CD4-positive, alpha-beta T cell (primary cell): ENCODE results near the gene ZNF780A. TPM values are rescaled to one million over a fixed set of nuclear protein-coding genes. Genes with fewer than 3 reads are reported as not detected.
A peak's percentile ranks its signal among the peaks of the same experiment; 100 is the strongest.

Experiments
- ATAC-seq: fragments of 200-7000 bp; cut with Tn5 transposase; one replicate; pipeline ENCODE4 v1.10.0; 2022; ENCODE audit warnings: mild to moderate bottlenecking; ENCODE audit not compliant: poor library complexity
- CTCF ChIA-PET: fragments of 350-600 bp; sonication (Branson Sonifier 250); formaldehyde crosslinking; loops from one replicate; lab custom pipeline; 2021; ENCODE audit warnings: antibody characterized with exemption, inconsistent platforms; lab: Charles Lee
- POLR2A ChIA-PET: fragments of 350-600 bp; sonication (Branson Sonifier 250); formaldehyde crosslinking; loops from one replicate; lab custom pipeline; 2021; ENCODE audit warnings: antibody characterized with exemption, inconsistent platforms; lab: Charles Lee
- DNase-seq, 14 experiments: peaks; one replicate each; pipeline ENCODE4 v3.0.0-alpha.2; 2013 to 2020; ENCODE audit warnings: mixed read lengths in 2 of 14
- H3K27ac ChIP-seq, 2 donors: one replicate each; pipeline versions ENCODE4 v1.5.1 to v1.7.0; 2013; ENCODE audit warnings: low read length in 2 of 2, low read depth in 1 of 2, mild to moderate bottlenecking in 1 of 2
- H3K27me3 ChIP-seq, 2 experiments: 1 replicate in 1 of 2; 2 replicates in 1 of 2; pipeline versions ENCODE4 v1.6.1 to v1.7.0; 2013; ENCODE audit warnings: low read length in 2 of 2, control low read depth in 1 of 2, mild to moderate bottlenecking in 1 of 2, moderate library complexity in 1 of 2; ENCODE audit not compliant: insufficient read depth in 2 of 2, control insufficient read depth in 1 of 2
- H3K36me3 ChIP-seq: one replicate; pipeline ENCODE4 v1.6.1; 2013; ENCODE audit warnings: low read length, control low read depth; ENCODE audit not compliant: insufficient read depth
- H3K4me1 ChIP-seq: one replicate; pipeline ENCODE4 v1.6.1; 2013; ENCODE audit warnings: low read length, control low read depth; ENCODE audit not compliant: insufficient read depth
- H3K4me3 ChIP-seq: one replicate; pipeline ENCODE4 v1.5.1; 2013; ENCODE audit warnings: mild to moderate bottlenecking, low read length, moderate library complexity
- H3K9me3 ChIP-seq, 2 experiments: 1 replicate in 1 of 2; 2 replicates in 1 of 2; pipeline versions ENCODE4 v1.6.1 to v1.7.0; 2013; ENCODE audit warnings: low read length in 2 of 2, mild to moderate bottlenecking in 2 of 2, control low read depth in 1 of 2, moderate library complexity in 1 of 2; ENCODE audit not compliant: control insufficient read depth in 1 of 2, insufficient read depth in 1 of 2
- H3K27ac Mint-ChIP-seq: one replicate; pipeline ENCODE4 v1.8.0; 2020; ENCODE audit warnings: mixed read lengths
- H3K27me3 Mint-ChIP-seq: one replicate; pipeline ENCODE4 v1.8.0; 2021; ENCODE audit warnings: mixed read lengths
- H3K36me3 Mint-ChIP-seq: one replicate; pipeline ENCODE4 v1.8.0; 2021; ENCODE audit warnings: low read depth, mixed read lengths
- H3K4me1 Mint-ChIP-seq: one replicate; pipeline ENCODE4 v1.8.0; 2021; ENCODE audit warnings: low read depth, mixed read lengths
- H3K4me3 Mint-ChIP-seq: one replicate; pipeline ENCODE4 v1.8.0; 2020; ENCODE audit warnings: mild to moderate bottlenecking, mixed read lengths
- H3K9me3 Mint-ChIP-seq: one replicate; pipeline ENCODE4 v1.8.0; 2020; ENCODE audit warnings: mixed read lengths
- intact Hi-C, 2 experiments: fragments of 100-400 bp; cut with DNase I in 1 of 2; cut with micrococcal nuclease in 1 of 2; formaldehyde crosslinking; loops; one replicate each; pipeline versions ENCODE4 v1.15.1 to v1.9.0; 2023 to 2025; cut with DNase I, micrococcal nuclease
- total RNA-seq, 174 experiments: library from RNA in 2 of 174; stranded (reverse) in 2 of 174; gene quantifications; one replicate each; pipeline ENCODE4 v1.2.3 and lab custom pipeline; 2021 to 2026
- TF ChIP-seq, protein P1 (sequence below): fragments of 200-600 bp; IDR thresholded peaks from one replicate; pipeline ENCODE4 v1.8.0; 2022; ENCODE audit warnings: antibody characterized with exemption, mild to moderate bottlenecking

ZNF780A gene
- total RNA-seq, 2 experiments from 2014 or later = 9.7 to 10.6 TPM

DNA sequence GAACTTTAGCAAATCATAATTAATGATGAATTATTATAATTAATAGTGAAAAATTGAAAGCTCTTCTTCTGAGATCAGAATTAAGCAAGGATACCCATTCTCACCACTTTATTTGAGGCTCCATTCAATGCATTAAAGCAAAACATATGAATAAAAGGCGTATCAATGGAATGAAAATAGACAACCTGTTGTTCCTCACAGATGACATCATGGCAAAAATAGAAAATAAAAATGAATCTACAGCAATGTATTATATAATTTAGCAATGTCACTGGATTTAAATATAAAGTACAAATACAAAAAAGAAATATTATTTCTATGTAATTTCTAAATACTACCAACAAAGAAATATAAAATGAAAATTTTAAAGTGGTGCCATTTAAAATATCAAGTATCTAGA is 11.1 kb upstream of the ZNF780A start:
- Histone ChIP-seq H3K36me3 (no peaks in the 10 kb centered on the region), H3K27ac (no peak overlapping the region), H3K4me3 (no peak overlapping the region), H3K4me1 (no peaks in the 10 kb centered on the region), H3K27me3 (no peaks in the 10 kb centered on the region), H3K9me3 (no peaks in the 10 kb centered on the region)
- H3K27me3 Mint-ChIP-seq = peaks cover 4% of the 10 kb centered on the region
- no peaks in the 10 kb centered on the region for H3K4me1 Mint-ChIP-seq
- H3K4me3 Mint-ChIP-seq = no peak overlapping the region
- ChIA-PET POLR2A (no interaction called here), CTCF (no interaction called here)
- H3K9me3 Mint-ChIP-seq = no peaks in the 10 kb centered on the region
- no peak for DNase-seq
- ATAC-seq = no peak
- TF ChIP-seq, protein P1, sequence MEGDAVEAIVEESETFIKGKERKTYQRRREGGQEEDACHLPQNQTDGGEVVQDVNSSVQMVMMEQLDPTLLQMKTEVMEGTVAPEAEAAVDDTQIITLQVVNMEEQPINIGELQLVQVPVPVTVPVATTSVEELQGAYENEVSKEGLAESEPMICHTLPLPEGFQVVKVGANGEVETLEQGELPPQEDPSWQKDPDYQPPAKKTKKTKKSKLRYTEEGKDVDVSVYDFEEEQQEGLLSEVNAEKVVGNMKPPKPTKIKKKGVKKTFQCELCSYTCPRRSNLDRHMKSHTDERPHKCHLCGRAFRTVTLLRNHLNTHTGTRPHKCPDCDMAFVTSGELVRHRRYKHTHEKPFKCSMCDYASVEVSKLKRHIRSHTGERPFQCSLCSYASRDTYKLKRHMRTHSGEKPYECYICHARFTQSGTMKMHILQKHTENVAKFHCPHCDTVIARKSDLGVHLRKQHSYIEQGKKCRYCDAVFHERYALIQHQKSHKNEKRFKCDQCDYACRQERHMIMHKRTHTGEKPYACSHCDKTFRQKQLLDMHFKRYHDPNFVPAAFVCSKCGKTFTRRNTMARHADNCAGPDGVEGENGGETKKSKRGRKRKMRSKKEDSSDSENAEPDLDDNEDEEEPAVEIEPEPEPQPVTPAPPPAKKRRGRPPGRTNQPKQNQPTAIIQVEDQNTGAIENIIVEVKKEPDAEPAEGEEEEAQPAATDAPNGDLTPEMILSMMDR = no peak
- no peaks in the 10 kb centered on the region for H3K36me3 Mint-ChIP-seq
- intact Hi-C loops = no loop called here
- no peak overlapping the region for H3K27ac Mint-ChIP-seq

DNA sequence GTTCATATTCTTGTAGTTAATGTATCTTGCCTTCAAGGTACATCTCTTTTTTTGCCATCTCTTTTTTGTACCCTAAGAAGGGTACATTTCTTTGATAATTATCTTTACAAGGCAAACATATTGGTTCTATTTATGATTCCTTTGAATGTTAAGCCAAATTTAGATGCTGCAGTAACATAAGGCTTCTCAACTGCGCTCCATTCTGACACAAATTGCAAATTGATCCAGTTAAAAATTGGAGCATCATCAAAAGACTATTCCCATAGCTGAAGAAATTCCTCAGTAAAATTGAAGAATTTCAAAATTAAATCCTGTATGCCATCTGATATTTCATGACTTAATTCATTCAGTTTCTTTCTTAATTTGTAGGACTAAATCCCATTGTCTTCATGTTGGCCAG is 2.7 kb upstream of the ZNF780A start:
- TF ChIP-seq, protein P1 = no peak
- DNase-seq (no peak), ATAC-seq (no peak)
- Histone ChIP-seq H3K9me3 (peaks cover 0 to 6% of the 10 kb centered on the region in 2 experiments), H3K4me1 (peaks cover 6% of the 10 kb centered on the region), H3K4me3 (no peak overlapping the region), H3K27ac (no peak overlapping the region), H3K27me3 (peaks cover 5 to 7% of the 10 kb centered on the region in 2 experiments), H3K36me3 (no peaks in the 10 kb centered on the region)
- Mint-ChIP-seq H3K4me1 (peaks cover 31% of the 10 kb centered on the region), H3K27me3 (peaks cover 20% of the 10 kb centered on the region), H3K36me3 (peaks cover 22% of the 10 kb centered on the region), H3K9me3 (no peaks in the 10 kb centered on the region), H3K4me3 (no peak overlapping the region), H3K27ac (no peak overlapping the region)
- ChIA-PET CTCF (interaction anchor here (1.2 kb wide), 1 partner anchor 123 kb away, joined by 4 read pairs; the partner anchor contains the start of gene PSMC4), POLR2A (interaction anchor here (1.5 kb wide), 1 partner anchor 123 kb away, joined by 3 read pairs; the partner anchor contains the start of gene PSMC4)
- intact Hi-C loops = loop anchor here (5.0 kb wide), 3 partner anchors 36 to 99 kb away; partner anchors contain the start of genes MAP3K10 (in 1 of the 2), ZNF546 (in 1 of the 2) and ZNF780B (in 1 of the 2)

DNA sequence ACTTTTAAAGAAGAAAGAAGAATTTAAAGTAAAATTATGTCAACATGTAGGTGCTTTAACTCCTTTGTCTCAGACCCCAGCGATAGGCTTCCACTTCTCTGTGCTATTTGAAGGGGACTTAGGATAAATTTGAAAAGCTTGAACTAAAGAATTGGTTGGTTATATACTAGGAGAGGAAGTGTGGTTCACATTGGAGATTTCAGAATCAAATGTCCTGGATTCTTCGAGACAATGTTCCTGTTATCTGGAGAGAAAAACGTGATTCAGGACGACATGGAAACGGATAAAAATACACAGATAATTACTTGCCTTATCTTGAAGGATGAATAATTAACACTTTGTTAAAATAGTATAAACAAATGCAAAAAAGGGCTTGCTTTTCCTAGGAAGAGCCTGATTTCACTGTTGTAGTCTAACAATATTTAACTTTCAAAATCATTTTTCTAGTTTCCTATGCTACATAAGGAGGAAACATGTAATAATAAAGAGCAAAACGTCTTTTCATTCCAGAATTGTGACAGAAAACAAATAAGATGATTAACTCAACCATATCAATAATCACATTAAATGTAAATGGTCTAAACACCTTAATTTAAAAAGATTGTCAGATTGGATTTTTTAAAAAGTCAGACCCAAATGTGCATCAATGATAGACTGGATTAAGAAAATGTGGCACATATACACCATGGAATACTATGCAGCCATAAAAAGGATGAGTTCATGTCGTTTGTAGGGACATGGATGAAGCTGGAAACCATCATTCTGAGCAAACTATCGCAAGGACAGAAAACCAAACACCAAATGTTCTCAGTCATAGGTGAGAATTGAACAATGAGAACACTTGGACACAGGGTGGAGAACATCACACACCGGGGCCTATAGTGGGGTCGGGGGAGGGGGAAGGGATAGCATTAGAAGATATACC is 724 bp upstream of the ZNF780A start:
- H3K9me3 ChIP-seq = peaks cover 0 to 6% of the 10 kb centered on the region in 2 experiments
- peaks cover 30% of the 10 kb centered on the region for H3K36me3 Mint-ChIP-seq
- H3K27ac Mint-ChIP-seq = peak overlapping the region; percentile 99
- H3K27me3 Mint-ChIP-seq = peaks cover 16% of the 10 kb centered on the region
- H3K4me3 Mint-ChIP-seq = peak overlapping the region; percentile 100
- CTCF ChIA-PET = interaction anchor here (1.0 to 3.0 kb wide), 2 partner anchors 55 to 121 kb away, joined by 3 to 17 read pairs; partner anchors contain the start of gene PSMC4
- no peaks in the 10 kb centered on the region for H3K36me3 ChIP-seq
- TF ChIP-seq, protein P1 = no peak
- H3K4me1 Mint-ChIP-seq = peaks cover 47% of the 10 kb centered on the region
- DNase-seq = peak in 1 of 14 experiments; percentile 5
- peaks cover 5 to 7% of the 10 kb centered on the region in 2 experiments for H3K27me3 ChIP-seq
- peaks cover 6% of the 10 kb centered on the region for H3K4me1 ChIP-seq
- H3K9me3 Mint-ChIP-seq = no peaks in the 10 kb centered on the region
- H3K4me3 ChIP-seq = peak overlapping the region; percentile 81
- POLR2A ChIA-PET = interaction anchor here (0.6 to 2.7 kb wide), 12 partner anchors 8 to 1172 kb away, joined by 3 to 23 read pairs (median 4); partner anchors contain the start of genes AKT2, DYRK1B, PSMC4 and ZNF546
- intact Hi-C loops = loop anchor here (5.0 kb wide), 3 partner anchors 34 to 101 kb away; partner anchors contain the start of genes MAP3K10 (in 1 of the 2), ZNF546 (in 1 of the 2) and ZNF780B (in 1 of the 2)
- ATAC-seq = no peak
- peak overlapping the region; percentile 89 to 91 for H3K27ac ChIP-seq
